Breast epithelium (tissue), 4 donors: ENCODE data around the gene TRIM37. TPM values are rescaled to one million over a fixed set of nuclear protein-coding genes. Genes with fewer than 3 reads are reported as not detected.

Experiments used
- DNase-seq, 2 donors: peaks; one replicate each; pipeline ENCODE4 v3.0.0-alpha.2; 2019; ENCODE audit warnings: low spot score in 2 of 2
- H3K27ac ChIP-seq, 2 donors: fragments of 200-600 bp; sonication (generic) in 1 of 2; one replicate each; pipeline ENCODE4 v1.5.1; 2016 to 2019; ENCODE audit warnings: mild to moderate bottlenecking in 1 of 2
- H3K27me3 ChIP-seq, 2 donors: fragments of 200-600 bp; sonication (generic) in 1 of 2; one replicate each; pipeline versions ENCODE4 v1.5.1 to v1.6.0; 2017 to 2019; ENCODE audit warnings: control low read depth in 1 of 2, mild to moderate bottlenecking in 1 of 2
- H3K36me3 ChIP-seq: fragments of 200-600 bp; one replicate; pipeline ENCODE4 v1.5.1; 2019
- H3K4me1 ChIP-seq, 2 donors: fragments of 200-600 bp; sonication (generic); one replicate each; pipeline ENCODE4 v1.5.1; 2016 to 2019; ENCODE audit warnings: control low read depth in 1 of 2
- H3K4me3 ChIP-seq, 3 donors: fragments of 200-600 bp; sonication (generic); 1 replicate in 2 of 3; 2 replicates in 1 of 3; pipeline ENCODE4 v1.5.1; 2016 to 2019; ENCODE audit warnings: mild to moderate bottlenecking in 3 of 3, moderate library complexity in 2 of 3
- H3K9me3 ChIP-seq, 2 donors: fragments of 200-600 bp; sonication (generic) in 1 of 2; one replicate each; pipeline ENCODE4 v1.5.1; 2016 to 2019; ENCODE audit warnings: control low read depth in 1 of 2
- CTCF ChIP-seq, 3 donors: fragments of 450-650 bp; IDR thresholded peaks; one replicate each; pipeline ENCODE4 v1.5.1; 2016 to 2017; ENCODE audit warnings: antibody characterized with exemption in 3 of 3, mild to moderate bottlenecking in 3 of 3, moderate library complexity in 3 of 3
- POLR2A ChIP-seq: fragments of 450-650 bp; IDR thresholded peaks from one replicate; pipeline ENCODE4 v1.6.1; 2016; ENCODE audit warnings: antibody characterized with exemption, mild to moderate bottlenecking, moderate library complexity
- POLR2AphosphoS5 ChIP-seq, 3 donors: sonication (generic); formaldehyde crosslinking; IDR thresholded peaks; one replicate each; pipeline ENCODE4 v1.6.1; 2017; ENCODE audit warnings: antibody characterized with exemption in 3 of 3
- intact Hi-C: fragments of 100-400 bp; cut with DNase I; formaldehyde crosslinking; loops from one replicate; pipeline ENCODE4 v1.15.1; 2023; ENCODE audit warnings: low total_unique reads
- total RNA-seq, 3 donors: library from RNA; depleted of rRNA; stranded (reverse); fragments of >200 nt; gene quantifications; one replicate each; pipeline ENCODE4 v1.1.0, GENCODE V29; 2016

Gene TRIM37
- total RNA-seq, 3 donors from 2014 or later = 18.7 to 24.6 (median 20.9) TPM

- TF ChIP-seq CTCF (IDR thresholded peaks at IDR 0.05) (no peak), POLR2AphosphoS5 (IDR thresholded peaks at IDR 0.05) (no peak), POLR2A (no peak)
- Histone ChIP-seq H3K4me1 (no peaks in the 10 kb centered on the region), H3K4me3 (no peak overlapping the region), H3K36me3 (no peaks in the 10 kb centered on the region), H3K27me3 (no peaks in the 10 kb centered on the region), H3K9me3 (no peaks in the 10 kb centered on the region), H3K27ac (no peak overlapping the region)
- DNase-seq = no peak
- intact Hi-C loops = no loop called here
These were observed 130.1 kb downstream of the TRIM37 start for GRCh38 chr17:58976541-58976940.

GRCh38 chr17:58974354-58974753 lies 132.3 kb downstream of the TRIM37 start:
- Histone ChIP-seq H3K4me1 (no peaks in the 10 kb centered on the region), H3K27ac (no peak overlapping the region), H3K36me3 (no peaks in the 10 kb centered on the region), H3K9me3 (no peaks in the 10 kb centered on the region), H3K4me3 (no peak overlapping the region), H3K27me3 (no peaks in the 10 kb centered on the region)
- DNase-seq = no peak
- no peak for TF ChIP-seq POLR2A
- no peak for TF ChIP-seq POLR2AphosphoS5 (IDR thresholded peaks at IDR 0.05)
- TF ChIP-seq CTCF (IDR thresholded peaks at IDR 0.05) = no peak
- intact Hi-C loops = no loop called here

GRCh38 chr17:58970609-58971450 lies 135.8 kb downstream of the TRIM37 start:
- intact Hi-C loops = no loop called here
- H3K27ac ChIP-seq = no peak overlapping the region
- no peak for TF ChIP-seq POLR2A
- TF ChIP-seq POLR2AphosphoS5 (IDR thresholded peaks at IDR 0.05) = no peak
- no peak for TF ChIP-seq CTCF (IDR thresholded peaks at IDR 0.05)
- no peaks in the 10 kb centered on the region for H3K27me3 ChIP-seq
- H3K9me3 ChIP-seq = no peaks in the 10 kb centered on the region
- no peaks in the 10 kb centered on the region for H3K4me1 ChIP-seq
- no peak overlapping the region for H3K4me3 ChIP-seq
- DNase-seq = no peak
- H3K36me3 ChIP-seq = no peaks in the 10 kb centered on the region

GRCh38 chr17:58969612-58970011 lies 137.1 kb downstream of the TRIM37 start:
- intact Hi-C loops = no loop called here

More at GRCh38 chr17:58969612-58970011, 137.1 kb downstream of the TRIM37 start:
- Histone ChIP-seq H3K9me3 (no peaks in the 10 kb centered on the region), H3K36me3 (no peaks in the 10 kb centered on the region), H3K4me1 (no peaks in the 10 kb centered on the region), H3K4me3 (no peak overlapping the region), H3K27me3 (no peaks in the 10 kb centered on the region), H3K27ac (no peak overlapping the region)
- TF ChIP-seq CTCF (IDR thresholded peaks at IDR 0.05) (peak in 1 of 3 donors; percentile 1), POLR2AphosphoS5 (IDR thresholded peaks at IDR 0.05) (no peak), POLR2A (no peak)
- no peak for DNase-seq
